ENCODE results near the gene SLC26A2. TPM values are rescaled to one million over a fixed set of nuclear protein-coding genes. Genes with fewer than 3 reads are reported as not detected.

Gene SLC26A2
- polyA plus RNA-seq, 1 experiment = 9.7 TPM

DNA sequence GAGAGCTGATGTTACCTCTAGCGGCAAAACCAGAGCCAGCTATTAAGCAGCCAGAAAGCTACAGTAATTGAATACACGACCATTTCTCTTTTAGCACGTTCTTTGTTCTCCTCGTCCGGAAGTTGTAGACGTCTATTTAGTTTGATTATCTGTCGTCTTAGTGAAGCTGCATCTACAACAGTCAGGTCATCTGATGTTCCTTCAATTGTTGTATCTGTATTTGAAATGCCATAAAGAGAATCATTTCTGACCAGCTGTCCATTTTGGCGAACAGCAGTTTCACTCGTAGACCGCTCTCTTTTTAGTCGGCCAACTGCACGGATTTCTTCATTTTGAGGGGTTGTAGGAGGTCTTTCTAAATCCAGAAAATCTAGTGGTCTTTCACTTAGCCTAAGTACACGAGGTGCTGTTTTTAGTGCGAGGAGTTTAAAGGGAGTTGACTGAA, 28.5 kb upstream of the SLC26A2 start:
- Histone ChIP-seq H3K27me3 (ENCODE audit: control insufficient read depth, insufficient read depth, low read length) (peaks cover 3% of the 10 kb centered on the region), H3K4me3 (ENCODE audit: low read depth, low read length) (no peak overlapping the region), H3K27ac (ENCODE audit: low read depth, low read length) (no peak overlapping the region), H3K9me3 (ENCODE audit: control insufficient read depth, insufficient read depth, low read length) (no peaks in the 10 kb centered on the region; the same call in 1 of the 2 replicates)
- TF ChIP-seq, protein P1, sequence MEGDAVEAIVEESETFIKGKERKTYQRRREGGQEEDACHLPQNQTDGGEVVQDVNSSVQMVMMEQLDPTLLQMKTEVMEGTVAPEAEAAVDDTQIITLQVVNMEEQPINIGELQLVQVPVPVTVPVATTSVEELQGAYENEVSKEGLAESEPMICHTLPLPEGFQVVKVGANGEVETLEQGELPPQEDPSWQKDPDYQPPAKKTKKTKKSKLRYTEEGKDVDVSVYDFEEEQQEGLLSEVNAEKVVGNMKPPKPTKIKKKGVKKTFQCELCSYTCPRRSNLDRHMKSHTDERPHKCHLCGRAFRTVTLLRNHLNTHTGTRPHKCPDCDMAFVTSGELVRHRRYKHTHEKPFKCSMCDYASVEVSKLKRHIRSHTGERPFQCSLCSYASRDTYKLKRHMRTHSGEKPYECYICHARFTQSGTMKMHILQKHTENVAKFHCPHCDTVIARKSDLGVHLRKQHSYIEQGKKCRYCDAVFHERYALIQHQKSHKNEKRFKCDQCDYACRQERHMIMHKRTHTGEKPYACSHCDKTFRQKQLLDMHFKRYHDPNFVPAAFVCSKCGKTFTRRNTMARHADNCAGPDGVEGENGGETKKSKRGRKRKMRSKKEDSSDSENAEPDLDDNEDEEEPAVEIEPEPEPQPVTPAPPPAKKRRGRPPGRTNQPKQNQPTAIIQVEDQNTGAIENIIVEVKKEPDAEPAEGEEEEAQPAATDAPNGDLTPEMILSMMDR (IDR thresholded peaks at IDR 0.05; ENCODE audit: low read depth, low read length) = no peak
- ChIA-PET POLR2A (no interaction called here), CTCF (no interaction called here)
- DNase-seq (ENCODE audit: low read depth, low spot score) = no peak

- Histone ChIP-seq H3K4me3 (ENCODE audit: low read depth, low read length) (no peak overlapping the region), H3K9me3 (ENCODE audit: control insufficient read depth, insufficient read depth, low read length) (no peaks in the 10 kb centered on the region; the same call in 1 of the 2 replicates), H3K27me3 (ENCODE audit: control insufficient read depth, insufficient read depth, low read length) (peaks cover 3% of the 10 kb centered on the region), H3K27ac (ENCODE audit: low read depth, low read length) (no peak overlapping the region)
- TF ChIP-seq, protein P1 (IDR thresholded peaks at IDR 0.05; ENCODE audit: low read depth, low read length) = peak; percentile 45
- no peak for DNase-seq (ENCODE audit: low read depth, low spot score)
- CTCF ChIA-PET = interaction anchor here (1.1 kb wide), 1 partner anchor 29 kb away, joined by 3 read pairs; no protein-coding TSS in a partner anchor
- POLR2A ChIA-PET = no interaction called here
These were observed 27.9 kb upstream of the SLC26A2 start for GRCh38 chr5:149932445-149933350.

GRCh38 chr5:149935431-149935901, 25.1 kb upstream of the SLC26A2 start:
- CTCF ChIA-PET = interaction anchor here (1.0 to 1.6 kb wide), 5 partner anchors 8 to 83 kb away, joined by 3 to 11 read pairs (median 5); no protein-coding TSS in a partner anchor
- POLR2A ChIA-PET = interaction anchor here (0.7 kb wide), 1 partner anchor 29 kb away, joined by 3 read pairs; no protein-coding TSS in a partner anchor

DNA sequence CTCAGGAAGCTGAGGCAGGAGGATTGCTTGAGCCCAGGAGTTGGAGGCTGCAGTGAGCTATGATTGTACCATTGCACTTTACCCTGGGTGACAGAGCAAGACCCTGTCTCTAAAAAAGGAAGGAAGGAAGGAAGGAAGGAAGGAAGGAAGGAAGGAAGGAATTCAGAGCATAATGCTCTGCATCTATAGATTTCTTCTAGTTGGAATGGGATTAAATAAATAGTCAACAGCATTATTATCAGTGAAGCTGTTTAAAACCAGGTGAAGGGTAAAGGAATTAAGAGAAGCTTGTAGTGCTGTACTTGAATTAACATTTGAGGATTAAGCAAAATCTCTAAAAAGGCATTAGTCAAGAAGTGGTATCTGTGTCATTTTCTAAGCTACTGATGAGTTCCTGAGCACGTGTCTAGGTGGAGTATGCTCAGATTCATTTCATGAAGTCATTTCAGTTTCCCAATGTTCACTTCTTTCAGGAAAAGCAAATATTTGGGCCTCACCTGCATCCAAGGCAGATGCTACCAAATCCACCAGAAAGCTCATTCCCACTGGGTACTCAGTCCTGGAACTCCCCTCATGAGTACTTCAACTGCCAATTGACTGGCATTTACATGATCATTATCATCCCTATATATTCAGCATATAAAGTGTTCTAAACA, 24.4 kb upstream of the SLC26A2 start:
- no peak overlapping the region for H3K27ac ChIP-seq (ENCODE audit: low read depth, low read length)
- POLR2A ChIA-PET = no interaction called here
- peaks cover 3% of the 10 kb centered on the region for H3K27me3 ChIP-seq (ENCODE audit: control insufficient read depth, insufficient read depth, low read length)
- DNase-seq (ENCODE audit: low read depth, low spot score) = no peak
- no peaks in the 10 kb centered on the region; the same call in 1 of the 2 replicates for H3K9me3 ChIP-seq (ENCODE audit: control insufficient read depth, insufficient read depth, low read length)
- CTCF ChIA-PET = interaction anchor here (0.8 to 1.6 kb wide), 7 partner anchors 9 to 102 kb away, joined by 3 to 11 read pairs (median 5); no protein-coding TSS in a partner anchor
- TF ChIP-seq, protein P1 (IDR thresholded peaks at IDR 0.05; ENCODE audit: low read depth, low read length) = no peak
- H3K4me3 ChIP-seq (ENCODE audit: low read depth, low read length) = no peak overlapping the region

More at GRCh38 chr5:149935431-149935901, 25.1 kb upstream of the SLC26A2 start:
- H3K27ac ChIP-seq (ENCODE audit: low read depth, low read length) = no peak overlapping the region
- no peak overlapping the region for H3K4me3 ChIP-seq (ENCODE audit: low read depth, low read length)
- DNase-seq (ENCODE audit: low read depth, low spot score) = no peak
- peaks cover 3% of the 10 kb centered on the region for H3K27me3 ChIP-seq (ENCODE audit: control insufficient read depth, insufficient read depth, low read length)
- no peaks in the 10 kb centered on the region; the same call in 1 of the 2 replicates for H3K9me3 ChIP-seq (ENCODE audit: control insufficient read depth, insufficient read depth, low read length)
- TF ChIP-seq, protein P1 (IDR thresholded peaks at IDR 0.05; ENCODE audit: low read depth, low read length) = no peak
